CD14-positive monocyte (primary cell): ENCODE measurements around the gene MPDU1. TPM values are rescaled to one million over a fixed set of nuclear protein-coding genes. Genes with fewer than 3 reads are reported as not detected.

Experiments
- DNase-seq, 3 donors: peaks; one replicate each; pipeline ENCODE4 v3.0.0-alpha.2; 2011 to 2022
- H2AFZ ChIP-seq: 2 replicates; pipeline ENCODE4 v1.6.0; 2012; ENCODE audit warnings: mild to moderate bottlenecking, low read depth, low read length, inconsistent platforms; ENCODE audit not compliant: insufficient read depth, poor library complexity, severe bottlenecking
- H3K27ac ChIP-seq, 2 donors: 1 replicate in 1 of 2; 2 replicates in 1 of 2; pipeline ENCODE4 v1.5.1; 2012 to 2013; ENCODE audit warnings: low read length in 2 of 2, control low read depth in 1 of 2, inconsistent platforms in 1 of 2, low read depth in 1 of 2, mild to moderate bottlenecking in 1 of 2
- H3K27me3 ChIP-seq, 2 donors: one replicate each; pipeline versions ENCODE4 v1.6.0 to v1.6.1; 2011 to 2013; ENCODE audit warnings: low read length in 2 of 2; ENCODE audit not compliant: control insufficient read depth in 2 of 2, insufficient read depth in 2 of 2
- H3K36me3 ChIP-seq, 2 donors: replicated peaks in 1 of 2; 1 replicate in 1 of 2; 2 replicates in 1 of 2; pipeline versions ENCODE4 v1.5.1 to v1.6.1; 2012 to 2013; ENCODE audit warnings: low read length in 2 of 2, control low read depth in 1 of 2, inconsistent platforms in 1 of 2, mild to moderate bottlenecking in 1 of 2; ENCODE audit not compliant: insufficient read depth in 2 of 2, control insufficient read depth in 1 of 2
- H3K4me1 ChIP-seq, 2 donors: 1 replicate in 1 of 2; 2 replicates in 1 of 2; pipeline versions ENCODE4 v1.5.1 to v1.6.1; 2012 to 2013; ENCODE audit warnings: low read length in 2 of 2, control low read depth in 1 of 2, inconsistent platforms in 1 of 2, mild to moderate bottlenecking in 1 of 2, moderate library complexity in 1 of 2; ENCODE audit not compliant: insufficient read depth in 2 of 2, control insufficient read depth in 1 of 2
- H3K4me2 ChIP-seq: replicated peaks from 2 replicates; pipeline ENCODE3; 2012; ENCODE audit warnings: low read length, moderate library complexity, mild to moderate bottlenecking; ENCODE audit not compliant: poor library complexity, severe bottlenecking; ENCODE audit errors: extremely low read depth
- H3K4me3 ChIP-seq, 3 experiments: fragments of 200-600 bp in 1 of 3; sonication (generic) in 1 of 3; replicated peaks in 1 of 3; 1 replicate in 2 of 3; 2 replicates in 1 of 3; pipeline ENCODE4 v1.5.1; 2011 to 2013; ENCODE audit warnings: low read length in 3 of 3, mild to moderate bottlenecking in 3 of 3, control low read depth in 2 of 3, low read depth in 2 of 3, inconsistent platforms in 1 of 3, moderate library complexity in 1 of 3
- H3K79me2 ChIP-seq: 2 replicates; pipeline ENCODE4 v1.6.0; 2012; ENCODE audit warnings: mild to moderate bottlenecking, control low read depth, inconsistent platforms, low read length, moderate library complexity; ENCODE audit not compliant: insufficient read depth
- H3K9ac ChIP-seq: 2 replicates; pipeline ENCODE4 v1.6.0; 2017; ENCODE audit warnings: low read length, mild to moderate bottlenecking; ENCODE audit not compliant: insufficient read depth, poor library complexity, severe bottlenecking
- H3K9me3 ChIP-seq, 2 donors: replicated peaks in 1 of 2; 1 replicate in 1 of 2; 2 replicates in 1 of 2; pipeline versions ENCODE4 v1.5.1 to v1.6.1; 2012 to 2013; ENCODE audit warnings: low read length in 2 of 2, control low read depth in 1 of 2; ENCODE audit not compliant: control insufficient read depth in 1 of 2, insufficient read depth in 1 of 2
- H4K20me1 ChIP-seq: 2 replicates; pipeline ENCODE4 v1.6.0; 2012; ENCODE audit warnings: mild to moderate bottlenecking, low read length, control low read depth, moderate library complexity; ENCODE audit not compliant: insufficient read depth
- H3K27ac Mint-ChIP-seq, 7 donors: one replicate each; pipeline ENCODE4 v1.8.0; 2020; ENCODE audit warnings: mild to moderate bottlenecking in 7 of 7, mixed read lengths in 7 of 7, moderate library complexity in 6 of 7, inconsistent platforms in 2 of 7
- H3K27me3 Mint-ChIP-seq, 3 donors: one replicate each; pipeline ENCODE4 v1.8.0; 2021 to 2022; ENCODE audit warnings: low read depth in 3 of 3, mild to moderate bottlenecking in 3 of 3, mixed read lengths in 3 of 3, moderate library complexity in 3 of 3, inconsistent platforms in 1 of 3
- H3K36me3 Mint-ChIP-seq, 2 donors: one replicate each; pipeline ENCODE4 v1.8.0; 2020; ENCODE audit warnings: mixed read lengths in 2 of 2, inconsistent platforms in 1 of 2, mild to moderate bottlenecking in 1 of 2
- H3K4me1 Mint-ChIP-seq: one replicate; pipeline ENCODE4 v1.8.0; 2020; ENCODE audit warnings: mild to moderate bottlenecking, mixed read lengths
- H3K4me3 Mint-ChIP-seq, 2 donors: one replicate each; pipeline ENCODE4 v1.8.0; 2020; ENCODE audit warnings: mild to moderate bottlenecking in 2 of 2, mixed read lengths in 2 of 2, moderate library complexity in 1 of 2
- H3K9me3 Mint-ChIP-seq, 7 donors: one replicate each; pipeline ENCODE4 v1.8.0; 2020 to 2022; ENCODE audit warnings: mixed read lengths in 7 of 7, mild to moderate bottlenecking in 6 of 7, moderate library complexity in 6 of 7, inconsistent platforms in 2 of 7
- WGBS: methylation state at CpG from one replicate; pipeline ENCODE4 v1.1.5; 2013; ENCODE audit warnings: missing lambda C conversion rate; ENCODE audit not compliant: insufficient coverage; 5-methylcytosine and 5-hydroxymethylcytosine counted together
- intact Hi-C, 2 donors: fragments of 100-400 bp; cut with micrococcal nuclease; formaldehyde crosslinking; loops; one replicate each; pipeline versions ENCODE4 v1.15.0 to v1.15.1; 2023
- polyA plus RNA-seq, 3 donors: library from polyadenylated mRNA; depleted of rRNA in 1 of 3; unstranded in 2 of 3; stranded (reverse) in 1 of 3; fragments of 300-500 nt in 2 of 3; fragments of >200 nt in 1 of 3; fragmentation: Illumina TruSeq in 2 of 3; gene quantifications; 1 replicate in 2 of 3; 2 replicates in 1 of 3; pipeline ENCODE4 v1.2.3, GENCODE V29; 2012 to 2021
- TF ChIP-seq, protein P1 (sequence below): fragments of 200-600 bp; IDR thresholded peaks from one replicate; pipeline ENCODE4 v1.8.0; 2022; ENCODE audit warnings: antibody characterized with exemption, mild to moderate bottlenecking

Gene MPDU1
- polyA plus RNA-seq, 3 donors: 100 to 107 (median 103) TPM

DNA sequence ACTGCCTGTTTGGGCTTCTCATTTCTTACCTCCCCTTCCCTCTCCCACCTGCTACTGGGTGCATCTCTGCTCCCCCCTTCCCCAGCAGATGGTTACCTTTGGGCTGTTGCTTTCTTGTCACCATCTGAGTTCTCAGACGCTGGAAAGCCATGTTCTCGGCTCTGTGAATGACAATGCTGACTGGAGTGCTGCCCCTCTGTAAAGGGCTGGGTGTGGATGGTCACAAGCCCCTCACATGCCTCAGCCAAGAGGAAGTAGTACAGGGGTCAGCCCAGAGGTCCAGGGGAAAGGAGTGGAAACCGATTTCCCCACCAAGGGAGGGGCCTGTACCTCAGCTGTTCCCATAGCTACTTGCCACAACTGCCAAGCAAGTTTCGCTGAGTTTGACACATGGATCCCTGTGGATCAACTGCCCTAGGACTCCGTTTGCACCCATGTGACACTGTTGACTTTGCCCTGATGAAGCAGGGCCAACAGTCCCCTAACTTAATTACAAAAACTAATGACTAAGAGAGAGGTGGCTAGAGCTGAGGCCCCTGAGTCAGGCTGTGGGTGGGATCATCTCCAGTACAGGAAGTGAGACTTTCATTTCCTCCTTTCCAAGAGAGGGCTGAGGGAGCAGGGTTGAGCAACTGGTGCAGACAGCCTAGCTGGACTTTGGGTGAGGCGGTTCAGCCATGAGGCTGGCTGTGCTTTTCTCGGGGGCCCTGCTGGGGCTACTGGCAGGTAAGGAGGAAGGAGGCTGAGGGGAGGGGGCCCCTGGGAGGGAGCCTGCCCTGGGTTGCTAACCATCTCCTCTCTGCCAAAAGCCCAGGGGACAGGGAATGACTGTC, 4.4 kb upstream of the MPDU1 start, which contains the start of gene CD68:
CD68 (plus strand) TSS at position 638 of the 833 bp plus-strand sequence; CDS start at position 678, 40 bp downstream.
- Histone ChIP-seq H2AFZ (no peak within 1 kb of the TSS), H3K4me1 (peaks cover 81 to 91% of the 10 kb centered on the region in 2 donors), H3K4me3 (peak within 1 kb of the TSS; percentile 82 to 98 (median 91)), H3K36me3 (peaks cover 46 to 47% of the 10 kb centered on the region in 2 donors), H3K27me3 (no peaks in the 10 kb centered on the region), H3K4me2 (peak within 1 kb of the TSS; percentile 99), H3K9me3 (no peaks in the 10 kb centered on the region), H3K27ac (peak within 1 kb of the TSS; percentile 99), H4K20me1 (peaks cover 85% of the 10 kb centered on the region), H3K79me2 (peaks cover 84% of the 10 kb centered on the region), H3K9ac (peak within 1 kb of the TSS; percentile 97)
- peak within 1 kb of the TSS; percentile 98 to 100 (median 100) for H3K27ac Mint-ChIP-seq
- 0% methylated on average over 6 of the region's 7 CpGs for WGBS
- peaks cover 0 to 11% (median 0%) of the 10 kb centered on the region in 3 donors for H3K27me3 Mint-ChIP-seq
- peaks cover 0 to 3% (median 0%) of the 10 kb centered on the region in 7 donors for H3K9me3 Mint-ChIP-seq
- peaks cover 71 to 78% of the 10 kb centered on the region in 2 donors for H3K36me3 Mint-ChIP-seq
- intact Hi-C loops: loop anchor here (2.0 to 10.0 kb wide), 3 partner anchors 108 to 263 kb away; partner anchors contain the start of genes NEURL4 (in 1 of the 2) and TP53 (in 1 of the 2)
- DNase-seq: peak; percentile 98 to 99 (median 98)
- TF ChIP-seq, protein P1, sequence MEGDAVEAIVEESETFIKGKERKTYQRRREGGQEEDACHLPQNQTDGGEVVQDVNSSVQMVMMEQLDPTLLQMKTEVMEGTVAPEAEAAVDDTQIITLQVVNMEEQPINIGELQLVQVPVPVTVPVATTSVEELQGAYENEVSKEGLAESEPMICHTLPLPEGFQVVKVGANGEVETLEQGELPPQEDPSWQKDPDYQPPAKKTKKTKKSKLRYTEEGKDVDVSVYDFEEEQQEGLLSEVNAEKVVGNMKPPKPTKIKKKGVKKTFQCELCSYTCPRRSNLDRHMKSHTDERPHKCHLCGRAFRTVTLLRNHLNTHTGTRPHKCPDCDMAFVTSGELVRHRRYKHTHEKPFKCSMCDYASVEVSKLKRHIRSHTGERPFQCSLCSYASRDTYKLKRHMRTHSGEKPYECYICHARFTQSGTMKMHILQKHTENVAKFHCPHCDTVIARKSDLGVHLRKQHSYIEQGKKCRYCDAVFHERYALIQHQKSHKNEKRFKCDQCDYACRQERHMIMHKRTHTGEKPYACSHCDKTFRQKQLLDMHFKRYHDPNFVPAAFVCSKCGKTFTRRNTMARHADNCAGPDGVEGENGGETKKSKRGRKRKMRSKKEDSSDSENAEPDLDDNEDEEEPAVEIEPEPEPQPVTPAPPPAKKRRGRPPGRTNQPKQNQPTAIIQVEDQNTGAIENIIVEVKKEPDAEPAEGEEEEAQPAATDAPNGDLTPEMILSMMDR: no peak
- peak within 1 kb of the TSS; percentile 98 to 99 for H3K4me3 Mint-ChIP-seq
- peaks cover 80% of the 10 kb centered on the region for H3K4me1 Mint-ChIP-seq

DNA sequence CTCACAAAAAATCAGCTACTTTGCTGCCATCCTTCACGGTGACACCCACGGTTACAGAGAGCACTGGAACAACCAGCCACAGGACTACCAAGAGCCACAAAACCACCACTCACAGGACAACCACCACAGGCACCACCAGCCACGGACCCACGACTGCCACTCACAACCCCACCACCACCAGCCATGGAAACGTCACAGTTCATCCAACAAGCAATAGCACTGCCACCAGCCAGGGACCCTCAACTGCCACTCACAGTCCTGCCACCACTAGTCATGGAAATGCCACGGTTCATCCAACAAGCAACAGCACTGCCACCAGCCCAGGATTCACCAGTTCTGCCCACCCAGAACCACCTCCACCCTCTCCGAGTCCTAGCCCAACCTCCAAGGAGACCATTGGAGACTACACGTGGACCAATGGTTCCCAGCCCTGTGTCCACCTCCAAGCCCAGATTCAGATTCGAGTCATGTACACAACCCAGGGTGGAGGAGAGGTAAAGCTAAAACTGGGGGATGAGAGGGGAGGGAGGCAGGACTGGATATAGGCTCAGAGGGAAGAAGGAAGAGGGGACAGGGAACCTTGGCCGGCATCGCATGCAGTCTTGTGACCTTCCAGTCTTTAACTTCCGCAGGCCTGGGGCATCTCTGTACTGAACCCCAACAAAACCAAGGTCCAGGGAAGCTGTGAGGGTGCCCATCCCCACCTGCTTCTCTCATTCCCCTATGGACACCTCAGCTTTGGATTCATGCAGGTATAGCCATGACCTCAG, 3.6 kb upstream of the MPDU1 start:
- WGBS: 15% methylated on average over 10 of the region's 12 CpGs
- Mint-ChIP-seq H3K4me1 (peaks cover 80% of the 10 kb centered on the region), H3K4me3 (peak overlapping the region; percentile 98 to 99), H3K27ac (peak overlapping the region; percentile 98 to 100 (median 100)), H3K9me3 (peaks cover 0 to 6% (median 0%) of the 10 kb centered on the region in 7 donors), H3K36me3 (peaks cover 65 to 72% of the 10 kb centered on the region in 2 donors), H3K27me3 (peaks cover 0 to 12% (median 2%) of the 10 kb centered on the region in 3 donors)
- H3K4me2 ChIP-seq: peak overlapping the region; percentile 99
- peak overlapping the region; percentile 99 for H3K27ac ChIP-seq
- peaks cover 81 to 91% of the 10 kb centered on the region in 2 donors for H3K4me1 ChIP-seq
- H3K9me3 ChIP-seq: no peaks in the 10 kb centered on the region
- peak overlapping the region; percentile 97 for H3K9ac ChIP-seq
- H2AFZ ChIP-seq: no peak overlapping the region
- H3K36me3 ChIP-seq: peaks cover 38 to 39% of the 10 kb centered on the region in 2 donors
- intact Hi-C loops: loop anchor here (2.0 to 10.0 kb wide), 5 partner anchors 107 to 273 kb away; partner anchors contain the start of genes EIF5A (in 1 of the 2), FGF11 (in 1 of the 2), NEURL4 (in 1 of the 2) and TMEM102 (in 1 of the 2)
- peak overlapping the region; percentile 82 to 98 (median 91) for H3K4me3 ChIP-seq
- H4K20me1 ChIP-seq: peaks cover 77% of the 10 kb centered on the region
- TF ChIP-seq, protein P1: no peak
- peaks cover 84% of the 10 kb centered on the region for H3K79me2 ChIP-seq
- DNase-seq: peak; percentile 51 to 71 (median 66)
- H3K27me3 ChIP-seq: no peaks in the 10 kb centered on the region
